ENCODE results near the gene LGALS7B. TPM values are rescaled to one million over a fixed set of nuclear protein-coding genes. Genes with fewer than 3 reads are reported as not detected.
"Not testable (repeated sequence)": the region's sequence is repeated elsewhere in the genome, so short reads cannot be mapped to it uniquely, and the experiment has no call there.

LGALS7B gene
- total RNA-seq, 1 donor from 2014 or later: not detected

- H3K27ac Mint-ChIP-seq (ENCODE audit: unreplicated experiment): no peak overlapping the region
These were observed 6.5 kb downstream of the LGALS7B start for GRCh38 chr19:38795549-38795948.

DNA sequence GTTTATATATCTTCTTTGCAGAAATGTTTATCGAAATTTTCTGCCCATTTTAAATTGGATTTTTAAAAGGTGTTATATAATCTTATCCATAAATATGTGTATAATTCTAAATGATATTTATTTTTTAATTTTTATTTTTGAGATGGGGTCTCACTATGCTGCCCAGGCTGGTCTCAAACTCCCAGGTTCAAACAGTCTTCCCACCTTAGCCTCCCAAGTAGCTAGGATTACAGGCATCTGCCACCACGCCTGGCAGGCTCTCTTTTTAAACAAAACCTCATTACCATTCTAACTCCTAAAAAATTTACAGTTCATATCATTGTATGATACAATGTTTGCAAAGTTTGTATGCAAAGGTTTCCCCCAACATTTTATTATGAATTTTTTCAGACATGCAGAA lies 7.2 kb downstream of the LGALS7B start:
- peaks cover 5% of the 10 kb centered on the region for H3K27me3 ChIP-seq (ENCODE audit: insufficient read depth, low read length)
- Mint-ChIP-seq H3K36me3 (ENCODE audit: low read depth, unreplicated experiment) (no peaks in the 10 kb centered on the region), H3K27me3 (ENCODE audit: low read depth, unreplicated experiment) (no peaks in the 10 kb centered on the region), H3K9me3 (ENCODE audit: unreplicated experiment) (peaks cover 2% of the 10 kb centered on the region), H3K4me3 (ENCODE audit: unreplicated experiment) (no peak overlapping the region), H3K4me1 (ENCODE audit: low read depth, unreplicated experiment) (peaks cover 5% of the 10 kb centered on the region), H3K27ac (ENCODE audit: unreplicated experiment) (no peak overlapping the region)
- H3K9ac ChIP-seq (ENCODE audit: low read length): no peak overlapping the region
- DNase-seq (ENCODE audit: low read depth) (no peak), FAIRE-seq (no peak)
- H3K27ac ChIP-seq (ENCODE audit: low read depth, low read length): no peak overlapping the region
- no peak overlapping the region for H3K4me2 ChIP-seq (ENCODE audit: low read length)
- peaks cover 5% of the 10 kb centered on the region for H3K4me1 ChIP-seq (ENCODE audit: insufficient read depth, low read length)
- H3K36me3 ChIP-seq (ENCODE audit: insufficient read depth, low read length): no peaks in the 10 kb centered on the region
- H4K20me1 ChIP-seq (ENCODE audit: insufficient read depth, low read length): no peaks in the 10 kb centered on the region
- H2AFZ ChIP-seq (ENCODE audit: low read depth, low read length): no peak overlapping the region
- TF ChIP-seq, protein P1, sequence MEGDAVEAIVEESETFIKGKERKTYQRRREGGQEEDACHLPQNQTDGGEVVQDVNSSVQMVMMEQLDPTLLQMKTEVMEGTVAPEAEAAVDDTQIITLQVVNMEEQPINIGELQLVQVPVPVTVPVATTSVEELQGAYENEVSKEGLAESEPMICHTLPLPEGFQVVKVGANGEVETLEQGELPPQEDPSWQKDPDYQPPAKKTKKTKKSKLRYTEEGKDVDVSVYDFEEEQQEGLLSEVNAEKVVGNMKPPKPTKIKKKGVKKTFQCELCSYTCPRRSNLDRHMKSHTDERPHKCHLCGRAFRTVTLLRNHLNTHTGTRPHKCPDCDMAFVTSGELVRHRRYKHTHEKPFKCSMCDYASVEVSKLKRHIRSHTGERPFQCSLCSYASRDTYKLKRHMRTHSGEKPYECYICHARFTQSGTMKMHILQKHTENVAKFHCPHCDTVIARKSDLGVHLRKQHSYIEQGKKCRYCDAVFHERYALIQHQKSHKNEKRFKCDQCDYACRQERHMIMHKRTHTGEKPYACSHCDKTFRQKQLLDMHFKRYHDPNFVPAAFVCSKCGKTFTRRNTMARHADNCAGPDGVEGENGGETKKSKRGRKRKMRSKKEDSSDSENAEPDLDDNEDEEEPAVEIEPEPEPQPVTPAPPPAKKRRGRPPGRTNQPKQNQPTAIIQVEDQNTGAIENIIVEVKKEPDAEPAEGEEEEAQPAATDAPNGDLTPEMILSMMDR (IDR thresholded peaks at IDR 0.05; ENCODE audit: insufficient read depth, low read depth, low read length): no peak
- no peak for TF ChIP-seq EZH2 (IDR thresholded peaks at IDR 0.05; ENCODE audit: insufficient read depth, low read length)
- no peaks in the 10 kb centered on the region for H3K79me2 ChIP-seq (ENCODE audit: insufficient read depth, low read length)
- H3K9me3 ChIP-seq (ENCODE audit: insufficient read depth, low read depth, low read length): no peaks in the 10 kb centered on the region
- H3K4me3 ChIP-seq (ENCODE audit: insufficient read depth, low read depth, low read length): no peak overlapping the region

More at GRCh38 chr19:38795549-38795948, 6.5 kb downstream of the LGALS7B start:
- no peak for FAIRE-seq
- H2AFZ ChIP-seq (ENCODE audit: low read depth, low read length): no peak overlapping the region
- no peak overlapping the region for H3K9ac ChIP-seq (ENCODE audit: low read length)
- H3K36me3 Mint-ChIP-seq (ENCODE audit: low read depth, unreplicated experiment): no peaks in the 10 kb centered on the region
- TF ChIP-seq EZH2 (IDR thresholded peaks at IDR 0.05; ENCODE audit: insufficient read depth, low read length): no peak
- TF ChIP-seq, protein P1 (IDR thresholded peaks at IDR 0.05; ENCODE audit: insufficient read depth, low read depth, low read length): no peak
- no peaks in the 10 kb centered on the region for H3K9me3 ChIP-seq (ENCODE audit: insufficient read depth, low read depth, low read length)
- H3K79me2 ChIP-seq (ENCODE audit: insufficient read depth, low read length): no peaks in the 10 kb centered on the region
- H3K9me3 Mint-ChIP-seq (ENCODE audit: unreplicated experiment): peaks cover 2% of the 10 kb centered on the region
- H3K27ac ChIP-seq (ENCODE audit: low read depth, low read length): no peak overlapping the region
- no peak overlapping the region for H3K4me2 ChIP-seq (ENCODE audit: low read length)
- H3K4me3 ChIP-seq (ENCODE audit: insufficient read depth, low read depth, low read length): no peak overlapping the region
- no peak overlapping the region for H3K4me3 Mint-ChIP-seq (ENCODE audit: unreplicated experiment)
- no peaks in the 10 kb centered on the region for H3K36me3 ChIP-seq (ENCODE audit: insufficient read depth, low read length)
- no peak for DNase-seq (ENCODE audit: low read depth)
- H3K27me3 Mint-ChIP-seq (ENCODE audit: low read depth, unreplicated experiment): no peaks in the 10 kb centered on the region
- peaks cover under 1% of the 10 kb centered on the region for H3K27me3 ChIP-seq (ENCODE audit: insufficient read depth, low read length)
- H3K4me1 ChIP-seq (ENCODE audit: insufficient read depth, low read length): peaks cover 5% of the 10 kb centered on the region
- peaks cover 5% of the 10 kb centered on the region for H3K4me1 Mint-ChIP-seq (ENCODE audit: low read depth, unreplicated experiment)
- no peaks in the 10 kb centered on the region for H4K20me1 ChIP-seq (ENCODE audit: insufficient read depth, low read length)

DNA sequence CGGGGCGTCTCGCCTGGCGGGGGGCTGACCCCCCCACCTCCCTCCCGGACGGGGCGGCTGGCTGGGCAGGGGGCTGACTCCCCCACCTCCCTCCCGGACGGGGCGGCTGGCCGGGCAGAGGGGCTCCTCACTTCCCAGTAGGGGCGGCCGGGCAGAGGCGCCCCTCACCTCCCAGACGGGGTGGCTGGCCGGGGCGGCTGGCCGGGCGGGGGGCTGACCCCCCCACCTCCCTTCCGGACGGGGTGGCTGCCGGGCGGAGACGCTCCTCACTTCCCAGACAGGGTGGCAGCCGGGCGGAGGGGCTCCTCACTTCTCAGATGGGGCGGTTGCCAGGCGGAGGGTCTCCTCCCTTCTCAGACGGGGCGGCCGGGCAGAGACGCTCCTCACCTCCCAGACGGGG lies 8.8 kb downstream of the LGALS7B start:
- H3K27ac ChIP-seq (ENCODE audit: low read depth, low read length); H3K4me1 Mint-ChIP-seq (ENCODE audit: low read depth, unreplicated experiment); H3K4me1 ChIP-seq (ENCODE audit: insufficient read depth, low read length); H3K27me3 Mint-ChIP-seq (ENCODE audit: low read depth, unreplicated experiment); H3K4me2 ChIP-seq (ENCODE audit: low read length); H3K9me3 Mint-ChIP-seq (ENCODE audit: unreplicated experiment); H3K27ac Mint-ChIP-seq (ENCODE audit: unreplicated experiment); FAIRE-seq; H3K4me3 Mint-ChIP-seq (ENCODE audit: unreplicated experiment); H3K4me3 ChIP-seq (ENCODE audit: insufficient read depth, low read depth, low read length); H3K27me3 ChIP-seq (ENCODE audit: insufficient read depth, low read length); H3K36me3 Mint-ChIP-seq (ENCODE audit: low read depth, unreplicated experiment); H3K9me3 ChIP-seq (ENCODE audit: insufficient read depth, low read depth, low read length); DNase-seq (ENCODE audit: low read depth); H3K79me2 ChIP-seq (ENCODE audit: insufficient read depth, low read length); H3K9ac ChIP-seq (ENCODE audit: low read length); H2AFZ ChIP-seq (ENCODE audit: low read depth, low read length); H3K36me3 ChIP-seq (ENCODE audit: insufficient read depth, low read length); H4K20me1 ChIP-seq (ENCODE audit: insufficient read depth, low read length): not testable (repeated sequence)
